ENCODE results near the gene ZNF211.

ZNF211 gene

DNA sequence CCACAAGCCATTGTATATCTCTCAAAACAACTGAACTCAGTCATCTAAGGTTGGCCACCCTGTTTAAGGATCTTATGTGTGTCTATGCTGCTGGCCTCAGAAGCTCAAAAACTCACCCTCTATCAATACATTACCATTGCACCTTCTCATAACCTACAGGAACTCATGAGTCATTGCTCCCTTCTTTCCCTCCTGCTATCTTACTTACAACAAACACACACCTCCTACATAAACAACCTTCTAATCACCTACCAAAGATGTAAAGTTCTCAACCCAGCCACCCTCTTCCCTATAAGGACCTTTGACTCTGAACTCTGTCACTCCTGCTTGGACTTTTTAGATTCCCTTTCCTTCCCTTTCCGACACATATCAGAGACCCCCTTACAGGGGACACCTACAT lies 22.5 kb downstream of the ZNF211 start:
- Histone ChIP-seq H3K79me2 (ENCODE audit: low read length) (no peaks in the 10 kb centered on the region), H3K4me3 (ENCODE audit: low read length) (no peak overlapping the region), H3K27ac (ENCODE audit: low read length) (no peak overlapping the region), H3K4me2 (ENCODE audit: low read length) (no peak overlapping the region), H3K9me3 (ENCODE audit: insufficient read depth, low read length) (no peaks in the 10 kb centered on the region; the same call in 1 of the 2 replicates), H4K20me1 (ENCODE audit: insufficient read depth, low read length) (no peaks in the 10 kb centered on the region), H3K36me3 (replicated peaks; ENCODE audit: low read depth, low read length) (no peaks in the 10 kb centered on the region), H3K9ac (ENCODE audit: low read length) (no peak overlapping the region), H3K27me3 (ENCODE audit: low read depth, low read length) (peaks cover 16% of the 10 kb centered on the region; the same call in 1 of the 2 replicates), H2AFZ (ENCODE audit: low read depth, low read length) (no peak overlapping the region), H3K4me1 (ENCODE audit: low read length) (no peaks in the 10 kb centered on the region)
- no peak for TF ChIP-seq CTCF (IDR thresholded peaks at IDR 0.05; ENCODE audit: low read depth, low read length)
- no peak for TF ChIP-seq EZH2phosphoT487 (IDR thresholded peaks at IDR 0.05; ENCODE audit: low read depth)

DNA sequence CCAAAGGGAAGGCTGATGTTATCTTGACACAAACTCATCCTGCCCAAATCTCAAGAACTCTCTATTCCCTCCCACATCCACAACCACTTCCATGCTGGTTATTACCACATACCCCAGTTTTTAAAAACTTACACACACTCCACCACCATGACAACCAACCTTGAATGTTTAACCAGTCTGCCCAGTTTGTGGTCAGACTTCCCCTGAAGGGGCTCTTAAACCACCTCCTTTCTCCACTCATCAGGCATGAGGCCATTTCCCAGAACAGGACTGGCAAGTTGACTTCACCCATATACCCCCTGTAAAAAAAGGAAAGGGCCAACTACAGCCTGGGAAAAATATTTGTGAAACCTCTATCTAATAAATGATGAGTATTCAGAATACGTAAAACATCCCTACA lies 23.4 kb downstream of the ZNF211 start:
- no peak overlapping the region for H3K27ac ChIP-seq (ENCODE audit: low read length)
- H3K4me2 ChIP-seq (ENCODE audit: low read length) = no peak overlapping the region
- no peak overlapping the region for H2AFZ ChIP-seq (ENCODE audit: low read depth, low read length)

DNA sequence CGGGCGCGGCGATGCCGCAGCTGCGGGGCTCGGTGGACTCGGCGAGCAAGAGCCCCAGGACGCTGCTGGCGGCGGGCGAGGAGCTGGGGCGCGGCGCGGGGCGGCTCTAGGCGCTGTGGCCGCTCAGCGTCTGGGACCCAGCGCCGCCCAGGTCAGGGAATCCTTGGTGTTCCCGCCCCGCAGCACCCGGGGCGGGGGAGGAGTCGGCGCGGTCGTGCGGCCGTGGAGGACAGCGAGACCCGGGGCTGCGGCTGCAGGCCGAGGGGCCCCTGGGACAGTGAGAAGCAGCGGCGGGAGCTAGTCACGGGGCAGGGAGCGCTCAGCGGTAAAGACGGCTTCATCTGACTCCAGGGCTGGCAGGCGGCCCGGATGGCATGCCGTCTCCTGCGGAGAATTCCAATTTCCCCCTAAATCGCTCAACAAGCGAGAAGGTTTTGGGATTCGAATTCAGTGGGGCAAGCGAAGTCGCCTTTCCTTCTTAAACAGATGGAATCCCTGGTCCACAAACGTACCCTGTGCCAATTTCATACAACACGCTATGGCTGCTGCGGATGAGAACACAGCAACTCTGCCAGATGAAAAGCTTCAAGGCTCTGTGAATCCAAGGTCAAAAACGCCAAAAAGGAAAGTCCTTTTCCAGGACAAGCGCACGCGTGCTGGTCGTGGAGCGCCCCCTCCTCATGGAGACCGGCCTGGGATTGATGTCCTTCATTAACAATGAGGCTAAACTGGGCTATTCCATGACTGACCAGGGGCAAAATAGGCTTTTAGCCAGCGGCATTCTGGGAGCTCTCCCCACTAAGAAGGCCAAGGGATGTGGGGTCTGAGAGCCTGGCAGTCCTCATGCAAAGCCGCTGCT lies 31.5 kb downstream of the ZNF211 start:
- Histone ChIP-seq H3K4me3 (ENCODE audit: low read length) (no peak overlapping the region), H3K9ac (ENCODE audit: low read length) (no peak overlapping the region), H3K4me1 (ENCODE audit: low read length) (no peaks in the 10 kb centered on the region), H3K4me2 (ENCODE audit: low read length) (no peak overlapping the region), H3K9me3 (ENCODE audit: insufficient read depth, low read length) (no peaks in the 10 kb centered on the region), H3K36me3 (replicated peaks; ENCODE audit: low read depth, low read length) (no peaks in the 10 kb centered on the region), H3K79me2 (ENCODE audit: low read length) (no peaks in the 10 kb centered on the region), H2AFZ (ENCODE audit: low read depth, low read length) (no peak overlapping the region), H3K27ac (ENCODE audit: low read length) (no peak overlapping the region), H4K20me1 (ENCODE audit: insufficient read depth, low read length) (no peaks in the 10 kb centered on the region), H3K27me3 (ENCODE audit: low read depth, low read length) (peaks cover 14% of the 10 kb centered on the region; the same call in 1 of the 2 replicates)
- no peak for TF ChIP-seq CTCF (IDR thresholded peaks at IDR 0.05; ENCODE audit: low read depth, low read length)
- no peak for TF ChIP-seq EZH2phosphoT487 (IDR thresholded peaks at IDR 0.05; ENCODE audit: low read depth)

More for the DNA sequence above, 23.4 kb downstream of the ZNF211 start:
- no peak for TF ChIP-seq EZH2phosphoT487 (IDR thresholded peaks at IDR 0.05; ENCODE audit: low read depth)
- no peak for TF ChIP-seq CTCF (IDR thresholded peaks at IDR 0.05; ENCODE audit: low read depth, low read length)
- Histone ChIP-seq H4K20me1 (ENCODE audit: insufficient read depth, low read length) (no peaks in the 10 kb centered on the region), H3K9ac (ENCODE audit: low read length) (no peak overlapping the region), H3K9me3 (ENCODE audit: insufficient read depth, low read length) (no peaks in the 10 kb centered on the region; the same call in 1 of the 2 replicates), H3K4me3 (ENCODE audit: low read length) (no peak overlapping the region), H3K27me3 (ENCODE audit: low read depth, low read length) (peaks cover 20% of the 10 kb centered on the region; the same call in 1 of the 2 replicates), H3K79me2 (ENCODE audit: low read length) (no peaks in the 10 kb centered on the region), H3K4me1 (ENCODE audit: low read length) (no peaks in the 10 kb centered on the region), H3K36me3 (replicated peaks; ENCODE audit: low read depth, low read length) (no peaks in the 10 kb centered on the region)

DNA sequence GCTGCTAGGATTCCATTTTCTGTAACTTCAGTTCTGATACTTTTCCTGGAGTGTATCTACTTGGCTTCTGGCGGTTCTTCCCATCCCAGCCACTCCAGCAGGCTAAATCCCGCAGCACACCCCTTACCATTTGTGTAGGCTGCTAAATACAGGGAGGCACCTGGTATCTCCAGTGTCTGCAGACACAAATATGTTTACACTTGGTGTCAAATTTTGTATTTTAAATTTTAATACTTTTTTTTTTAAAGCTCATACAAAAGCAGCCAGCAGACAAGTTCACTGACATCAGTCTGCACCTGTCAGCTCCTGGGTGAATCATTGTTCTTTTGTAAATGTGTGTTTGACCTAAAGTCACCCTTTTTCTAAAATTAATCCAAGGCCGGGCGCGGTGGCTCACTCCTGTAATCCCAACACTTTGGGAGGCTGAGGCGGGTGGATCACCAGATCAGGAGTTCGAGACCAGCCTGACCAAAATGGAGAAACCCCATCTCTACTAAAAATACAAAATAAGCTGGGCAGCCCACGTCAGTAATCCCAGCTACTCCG lies 32.4 kb downstream of the ZNF211 start:
- Histone ChIP-seq H3K4me3 (ENCODE audit: low read length) (no peak overlapping the region), H3K9me3 (ENCODE audit: insufficient read depth, low read length) (no peaks in the 10 kb centered on the region), H3K27me3 (ENCODE audit: low read depth, low read length) (peaks cover 5% of the 10 kb centered on the region; the same call in 1 of the 2 replicates), H2AFZ (ENCODE audit: low read depth, low read length) (no peak overlapping the region), H3K79me2 (ENCODE audit: low read length) (no peaks in the 10 kb centered on the region), H3K36me3 (replicated peaks; ENCODE audit: low read depth, low read length) (no peaks in the 10 kb centered on the region), H3K4me1 (ENCODE audit: low read length) (no peaks in the 10 kb centered on the region), H3K9ac (ENCODE audit: low read length) (no peak overlapping the region), H4K20me1 (ENCODE audit: insufficient read depth, low read length) (no peaks in the 10 kb centered on the region), H3K27ac (ENCODE audit: low read length) (no peak overlapping the region), H3K4me2 (ENCODE audit: low read length) (no peak overlapping the region)
- TF ChIP-seq EZH2phosphoT487 (IDR thresholded peaks at IDR 0.05; ENCODE audit: low read depth) = no peak
- no peak for TF ChIP-seq CTCF (IDR thresholded peaks at IDR 0.05; ENCODE audit: low read depth, low read length)
